A673 (cell line): ENCODE data around the gene HSD11B2. TPM values are rescaled to one million over a fixed set of nuclear protein-coding genes. Genes with fewer than 3 reads are reported as not detected.

Experiments used
- BruUV-seq: library from RNA; stranded (reverse); fragments of 400-500 nt; replicated peaks from 2 replicates; lab custom pipeline; 2021; lab: Mats Ljungman, UMichigan
- CTCF ChIA-PET: fragments of 300-600 bp; sonication (Branson Sonifier 250); formaldehyde crosslinking; loops from one replicate; lab custom pipeline; 2022; ENCODE audit warnings: antibody characterized with exemption; lab: Charles Lee
- POLR2A ChIA-PET: fragments of 300-600 bp; sonication (Branson Sonifier 250); formaldehyde crosslinking; loops from one replicate; lab custom pipeline; 2022; ENCODE audit warnings: antibody characterized with exemption; ENCODE audit not compliant: low non-redundant PET; lab: Charles Lee
- DNase-seq: peaks from one replicate; pipeline ENCODE4 v3.0.0-alpha.2; 2015; ENCODE audit warnings: low spot score
- H3K27ac ChIP-seq: fragments of 200-600 bp; sonication (generic); 2 replicates; pipeline ENCODE4 v1.5.1; 2016; ENCODE audit warnings: mixed run types, low read depth, mild to moderate bottlenecking, mixed read lengths, antibody characterized with exemption, low read length; ENCODE audit not compliant: poor library complexity, severe bottlenecking
- H3K27me3 ChIP-seq: fragments of 200-600 bp; sonication (generic); replicated peaks from 2 replicates; pipeline ENCODE4 v1.6.1; 2017; ENCODE audit warnings: mixed run types, low read depth, mild to moderate bottlenecking, mixed read lengths, antibody characterized with exemption, low read length; ENCODE audit not compliant: insufficient read depth, poor library complexity
- H3K36me3 ChIP-seq: fragments of 200-600 bp; sonication (generic); 2 replicates; pipeline ENCODE4 v1.6.1; 2016; ENCODE audit warnings: mixed run types, mild to moderate bottlenecking, mixed read lengths, antibody characterized with exemption, low read length; ENCODE audit not compliant: insufficient read depth, poor library complexity, severe bottlenecking
- H3K4me1 ChIP-seq: fragments of 200-600 bp; sonication (generic); 2 replicates; pipeline ENCODE4 v1.6.1; 2017; ENCODE audit warnings: mixed run types, mild to moderate bottlenecking, mixed read lengths, antibody characterized with exemption, low read length; ENCODE audit not compliant: insufficient read depth, poor library complexity, severe bottlenecking
- H3K4me3 ChIP-seq: fragments of 200-600 bp; sonication (generic); 2 replicates; pipeline ENCODE4 v1.5.1; 2016; ENCODE audit warnings: low read depth, mixed run types, mild to moderate bottlenecking, mixed read lengths, low read length; ENCODE audit not compliant: poor library complexity, severe bottlenecking
- H3K9me3 ChIP-seq: fragments of 200-600 bp; sonication (generic); 2 replicates; pipeline ENCODE4 v1.6.1; 2016; ENCODE audit warnings: mixed run types, low read depth, mild to moderate bottlenecking, mixed read lengths, antibody characterized with exemption, low read length; ENCODE audit not compliant: poor library complexity, severe bottlenecking
- EZH2 ChIP-seq: fragments of 200-600 bp; sonication (generic); IDR thresholded peaks from 2 replicates; pipeline ENCODE4 v1.6.1; 2017; ENCODE audit warnings: borderline replicate concordance, low read depth, mild to moderate bottlenecking, mixed read lengths, antibody characterized with exemption, low read length; ENCODE audit not compliant: poor library complexity, severe bottlenecking
- intact Hi-C: fragments of 100-400 bp; cut with micrococcal nuclease; formaldehyde crosslinking; loops from one replicate; pipeline ENCODE4 v1.10.0; 2022; ENCODE audit not compliant: unreplicated experiment
- total RNA-seq: library from RNA; stranded (reverse); gene quantifications from 2 replicates; pipeline ENCODE4 v1.2.3, GENCODE V29; 2021
- TF ChIP-seq, protein P1 (sequence below): fragments of 300-800, 200-600 bp; sonication (generic); conservative IDR thresholded peaks from 2 replicates; pipeline ENCODE4 v1.5.1; 2017; ENCODE audit warnings: low read depth, mild to moderate bottlenecking, antibody characterized with exemption, low read length, moderate library complexity, mixed read lengths

HSD11B2 gene
- total RNA-seq, 1 experiment from 2014 or later, result 2.3 TPM

DNA sequence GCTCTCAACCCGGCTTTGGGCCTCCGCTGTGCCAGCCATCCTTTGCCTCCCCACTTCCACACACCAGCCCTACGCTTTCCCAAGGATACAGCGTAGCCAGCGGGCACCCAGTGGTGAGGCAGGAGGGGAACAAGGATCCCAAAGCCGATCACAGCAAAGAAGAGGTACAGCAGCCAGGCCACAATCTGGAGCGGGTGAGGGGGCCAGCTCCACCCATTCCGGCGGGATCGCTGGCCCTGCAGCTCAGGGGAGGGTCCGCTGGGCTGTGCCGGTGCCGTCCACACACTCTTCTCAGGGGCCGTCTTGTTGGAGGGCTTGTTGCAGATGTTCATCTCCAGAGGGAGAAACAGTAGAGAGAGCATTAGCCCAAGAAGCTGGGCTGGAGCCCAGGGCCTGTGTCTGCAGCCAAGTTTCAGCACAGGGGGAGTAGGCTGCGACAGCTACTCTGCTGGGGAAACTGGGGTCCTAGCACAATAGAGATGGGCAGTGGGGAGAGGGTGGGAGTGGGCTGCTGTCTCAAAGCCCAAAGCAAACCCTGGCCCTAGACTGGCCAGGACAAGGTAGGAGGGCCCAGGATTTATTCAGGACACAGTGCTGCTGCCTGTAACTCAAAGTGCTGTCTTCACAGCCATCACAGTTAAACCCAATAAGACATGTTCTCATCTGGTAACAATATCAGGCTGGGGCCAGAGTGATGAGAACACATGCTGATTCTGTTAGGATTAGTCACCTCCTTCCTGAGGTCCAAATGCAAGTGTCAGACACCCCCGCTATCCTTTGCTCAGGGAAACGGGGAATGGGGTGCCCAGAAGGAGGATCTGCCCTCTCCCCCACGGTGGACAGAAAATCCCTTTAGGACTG lies 24.6 kb upstream of the HSD11B2 start:
- H3K9me3 ChIP-seq, result no peaks in the 10 kb centered on the region
- intact Hi-C loops, result no loop called here
- no peak overlapping the region for H3K27ac ChIP-seq
- no peak for DNase-seq
- H3K4me3 ChIP-seq, result no peak overlapping the region
- no peak for TF ChIP-seq EZH2
- TF ChIP-seq, protein P1, sequence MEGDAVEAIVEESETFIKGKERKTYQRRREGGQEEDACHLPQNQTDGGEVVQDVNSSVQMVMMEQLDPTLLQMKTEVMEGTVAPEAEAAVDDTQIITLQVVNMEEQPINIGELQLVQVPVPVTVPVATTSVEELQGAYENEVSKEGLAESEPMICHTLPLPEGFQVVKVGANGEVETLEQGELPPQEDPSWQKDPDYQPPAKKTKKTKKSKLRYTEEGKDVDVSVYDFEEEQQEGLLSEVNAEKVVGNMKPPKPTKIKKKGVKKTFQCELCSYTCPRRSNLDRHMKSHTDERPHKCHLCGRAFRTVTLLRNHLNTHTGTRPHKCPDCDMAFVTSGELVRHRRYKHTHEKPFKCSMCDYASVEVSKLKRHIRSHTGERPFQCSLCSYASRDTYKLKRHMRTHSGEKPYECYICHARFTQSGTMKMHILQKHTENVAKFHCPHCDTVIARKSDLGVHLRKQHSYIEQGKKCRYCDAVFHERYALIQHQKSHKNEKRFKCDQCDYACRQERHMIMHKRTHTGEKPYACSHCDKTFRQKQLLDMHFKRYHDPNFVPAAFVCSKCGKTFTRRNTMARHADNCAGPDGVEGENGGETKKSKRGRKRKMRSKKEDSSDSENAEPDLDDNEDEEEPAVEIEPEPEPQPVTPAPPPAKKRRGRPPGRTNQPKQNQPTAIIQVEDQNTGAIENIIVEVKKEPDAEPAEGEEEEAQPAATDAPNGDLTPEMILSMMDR, result no peak
- ChIA-PET POLR2A (no interaction called here), CTCF (interaction anchor here (0.6 kb wide), 1 partner anchor 733 kb away, joined by 4 read pairs; no protein-coding TSS in a partner anchor)
- no peaks in the 10 kb centered on the region for H3K4me1 ChIP-seq
- no peaks in the 10 kb centered on the region for H3K27me3 ChIP-seq
- no TSS peak for BruUV-seq
- H3K36me3 ChIP-seq, result no peaks in the 10 kb centered on the region

- intact Hi-C loops, result no loop called here
- CTCF ChIA-PET, result no interaction called here
- DNase-seq, result no peak
- no TSS peak for BruUV-seq
- no peak overlapping the region for H3K27ac ChIP-seq
- no peaks in the 10 kb centered on the region for H3K27me3 ChIP-seq
- no peaks in the 10 kb centered on the region for H3K36me3 ChIP-seq
- POLR2A ChIA-PET, result no interaction called here
- H3K9me3 ChIP-seq, result no peaks in the 10 kb centered on the region
- TF ChIP-seq, protein P1, result no peak
- TF ChIP-seq EZH2, result no peak
- H3K4me3 ChIP-seq, result no peak overlapping the region
- no peaks in the 10 kb centered on the region for H3K4me1 ChIP-seq
Measured at GRCh38 chr16:67407176-67407787, 23.6 kb upstream of the HSD11B2 start.

- intact Hi-C loops, result no loop called here
- no peak for DNase-seq
- H3K36me3 ChIP-seq, result no peaks in the 10 kb centered on the region
- H3K27me3 ChIP-seq, result no peaks in the 10 kb centered on the region
- BruUV-seq, result no TSS peak
- H3K27ac ChIP-seq, result no peak overlapping the region
- CTCF ChIA-PET, result interaction anchor here (1.6 kb wide), 1 partner anchor 8 kb away, joined by 5 read pairs; no protein-coding TSS in a partner anchor
- no peak overlapping the region for H3K4me3 ChIP-seq
- H3K9me3 ChIP-seq, result no peaks in the 10 kb centered on the region
- POLR2A ChIA-PET, result no interaction called here
- no peaks in the 10 kb centered on the region for H3K4me1 ChIP-seq
- TF ChIP-seq EZH2, result no peak
- TF ChIP-seq, protein P1, result no peak
Measured at GRCh38 chr16:67407788-67408452, 23.0 kb upstream of the HSD11B2 start.
